EL (cell line): Measurements from ENCODE around the gene AK9.
A peak's percentile ranks its signal among the peaks of the same experiment; 100 is the strongest.
"Not testable (repeated sequence)": the region's sequence is repeated elsewhere in the genome, so short reads cannot be mapped to it uniquely, and the experiment has no call there.

Experiments used
- DNase-seq: peaks from one replicate; pipeline ENCODE4 v3.0.0-alpha.2; 2016

Gene AK9

GRCh38 chr6:109623288-109623687 is 67.7 kb downstream of the AK9 start:
- no peak for DNase-seq

- no peak for DNase-seq
These were observed 78.7 kb downstream of the AK9 start for GRCh38 chr6:109612268-109612667.

GRCh38 chr6:109611502-109611901 is 79.5 kb downstream of the AK9 start:
- no peak for DNase-seq

- peak; percentile 5 for DNase-seq
These were observed 80.4 kb downstream of the AK9 start for GRCh38 chr6:109610590-109610989.

GRCh38 chr6:109609737-109610136 is 81.3 kb downstream of the AK9 start:
- DNase-seq, result no peak

GRCh38 chr6:109606359-109606758 is 84.6 kb downstream of the AK9 start:
- DNase-seq, result no peak

GRCh38 chr6:109595998-109596397 is 95.0 kb downstream of the AK9 start:
- peak; percentile 51 for DNase-seq

GRCh38 chr6:109580519-109580918 is 110.5 kb downstream of the AK9 start:
- peak; percentile 31 for DNase-seq

- DNase-seq, result no peak
These were observed 111.6 kb downstream of the AK9 start for GRCh38 chr6:109579361-109579760.

- not testable (repeated sequence) for DNase-seq
These were observed 121.1 kb downstream of the AK9 start for GRCh38 chr6:109569901-109570300.

GRCh38 chr6:109561844-109562243 is 129.2 kb downstream of the AK9 start:
- DNase-seq, result no peak

- no peak for DNase-seq
These were observed 159.6 kb downstream of the AK9 start for GRCh38 chr6:109531446-109531845.

- DNase-seq, result peak; percentile 4
These were observed 163.0 kb downstream of the AK9 start for GRCh38 chr6:109527989-109528388.

GRCh38 chr6:109526905-109527628 is 163.9 kb downstream of the AK9 start:
- peak; percentile 70 for DNase-seq

- no peak for DNase-seq
These were observed 166.9 kb downstream of the AK9 start for GRCh38 chr6:109524129-109524528.

- peak; percentile 59 for DNase-seq
These were observed 167.5 kb downstream of the AK9 start for GRCh38 chr6:109523478-109523877.

- DNase-seq, result no peak
These were observed 169.9 kb downstream of the AK9 start for GRCh38 chr6:109521080-109521479.

- not testable (repeated sequence) for DNase-seq
These were observed 171.4 kb downstream of the AK9 start for GRCh38 chr6:109519647-109520046.

- DNase-seq, result no peak
These were observed 174.1 kb downstream of the AK9 start for GRCh38 chr6:109516929-109517328.

GRCh38 chr6:109515781-109516409 is 175.1 kb downstream of the AK9 start:
- peak; percentile 25 for DNase-seq

GRCh38 chr6:109514946-109515345 is 176.1 kb downstream of the AK9 start:
- DNase-seq, result no peak

- DNase-seq, result peak; percentile 53
These were observed 177.4 kb downstream of the AK9 start for GRCh38 chr6:109513571-109514071.

- DNase-seq, result no peak
These were observed 178.7 kb downstream of the AK9 start for GRCh38 chr6:109512271-109512817.

- no peak for DNase-seq
These were observed 179.2 kb downstream of the AK9 start for GRCh38 chr6:109511832-109512231.
